Activated CD8-positive, alpha-beta memory T cell treated with anti-CD3 and anti-CD28 coated beads, Interleukin-2, amount 50 U/mL, for 24 hours (primary cell): ENCODE results near the gene FAM184A.
"Not testable (repeated sequence)": the region's sequence is repeated elsewhere in the genome, so short reads cannot be mapped to it uniquely, and the experiment has no call there.

Experiments
- DNase-seq: peaks from one replicate; pipeline ENCODE4 v3.0.0-alpha.2; 2020; ENCODE audit errors: extremely low read depth

Gene FAM184A

GRCh38 chr6:119012521-119012920 lies 65.9 kb downstream of the FAM184A start:
- no peak for DNase-seq

DNA sequence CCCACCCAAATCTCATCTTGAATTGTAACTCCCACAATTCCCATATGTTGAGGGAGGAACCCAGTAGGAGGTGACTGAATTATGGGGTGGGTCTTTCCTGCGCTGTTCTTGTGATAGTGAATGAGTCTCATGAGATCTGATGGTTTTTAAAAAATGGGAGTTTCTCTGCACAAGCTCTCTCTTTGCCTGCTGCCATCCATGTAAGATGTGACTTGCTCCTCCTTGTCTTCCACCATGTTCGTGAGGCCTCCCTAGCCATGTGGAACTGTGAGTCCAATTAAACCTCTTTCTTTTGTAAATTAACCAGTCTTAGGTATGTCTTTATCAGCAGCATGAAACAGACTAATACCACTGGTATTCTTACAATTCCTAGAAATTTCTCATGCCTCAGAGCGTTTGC lies 69.2 kb downstream of the FAM184A start:
- DNase-seq = not testable (repeated sequence)

DNA sequence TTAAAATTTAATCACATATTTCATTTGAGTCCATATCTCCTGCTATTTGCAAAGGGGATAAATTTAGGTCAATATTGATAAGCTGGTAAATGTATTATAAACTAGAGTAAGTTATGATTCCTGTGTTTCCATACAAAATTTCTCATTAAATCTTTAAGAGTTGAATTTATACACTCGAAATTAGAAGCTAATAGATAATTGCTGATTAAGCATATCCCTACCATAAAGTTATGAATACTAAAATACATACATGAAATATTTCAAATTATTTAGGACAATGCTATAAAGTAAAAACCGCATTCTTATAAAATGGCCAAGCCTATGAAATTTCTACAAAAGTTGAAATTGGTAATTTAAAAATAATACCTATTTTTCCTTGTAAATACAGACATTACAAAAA lies 71.5 kb downstream of the FAM184A start:
- DNase-seq = no peak

- no peak for DNase-seq
These were observed 76.4 kb downstream of the FAM184A start for GRCh38 chr6:119002069-119002468.

- no peak for DNase-seq
These were observed 78.9 kb downstream of the FAM184A start for GRCh38 chr6:118999494-119000040.

DNA sequence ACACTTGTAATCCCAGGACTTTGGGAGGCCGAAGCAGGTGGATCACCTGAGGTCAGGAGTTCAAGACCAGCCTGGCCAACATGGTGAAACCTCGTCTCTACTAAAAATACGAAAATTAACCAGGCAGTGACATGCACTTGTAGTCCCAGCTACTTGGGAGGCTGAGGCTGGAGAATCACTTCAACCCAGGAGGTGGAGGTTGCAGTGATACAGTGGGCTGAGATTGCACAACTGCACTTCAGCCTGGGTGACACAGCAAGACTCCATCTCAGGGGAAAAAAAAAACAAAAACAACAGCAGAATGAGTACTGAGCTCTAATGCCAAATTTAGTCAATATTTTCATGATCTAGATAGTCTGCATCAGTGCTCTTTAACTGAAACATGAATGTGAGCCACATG lies 81.0 kb downstream of the FAM184A start:
- DNase-seq = not testable (repeated sequence)

DNA sequence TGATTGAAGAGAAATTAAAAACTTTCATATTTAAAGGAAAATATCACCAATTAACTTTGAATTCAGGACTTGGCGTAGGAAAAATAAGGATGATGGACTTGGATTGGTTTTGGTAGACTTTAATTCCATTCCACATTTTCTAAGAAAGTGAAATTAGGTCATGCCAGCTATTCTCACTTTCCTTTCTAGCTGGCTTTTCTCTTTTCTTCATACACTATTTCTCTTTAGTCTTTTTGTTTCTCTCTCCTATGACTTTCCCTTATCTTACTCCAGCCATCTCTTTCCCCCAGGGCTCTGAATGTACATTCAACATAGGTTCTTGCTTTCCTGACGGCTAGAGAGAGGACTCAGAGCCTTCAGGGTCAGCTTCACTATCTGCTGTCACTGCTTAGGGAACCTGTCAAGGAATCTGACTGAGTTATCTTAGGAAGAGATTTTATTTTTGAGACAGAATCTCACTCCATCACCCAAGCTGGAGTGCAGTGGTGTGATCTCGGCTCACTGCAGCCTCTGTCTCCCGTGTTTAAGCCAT lies 82.1 kb downstream of the FAM184A start:
- DNase-seq = no peak

DNA sequence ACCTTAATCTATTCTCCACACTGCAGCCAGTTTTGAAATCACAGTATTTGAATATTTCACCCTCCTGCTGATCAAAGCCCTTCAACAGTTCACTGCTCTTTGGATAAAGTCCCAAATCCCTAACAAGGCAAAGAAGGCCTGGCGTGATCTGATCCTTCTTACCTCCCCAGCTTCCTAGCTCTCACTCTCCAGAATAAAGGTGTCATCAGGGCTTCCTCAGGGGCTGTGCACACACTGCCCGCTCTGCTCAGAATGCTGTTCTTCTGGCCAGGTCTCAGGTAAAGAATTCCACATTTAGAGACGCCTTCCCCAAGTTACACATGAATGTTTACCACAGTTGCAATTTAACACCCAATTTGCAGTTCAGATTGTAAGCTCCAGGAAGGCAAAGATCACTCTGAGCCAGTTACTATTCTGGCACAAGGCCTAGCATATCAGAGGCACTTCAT lies 84.6 kb downstream of the FAM184A start:
- no peak for DNase-seq

- no peak for DNase-seq
These were observed 85.1 kb downstream of the FAM184A start for GRCh38 chr6:118993358-118993757.

DNA sequence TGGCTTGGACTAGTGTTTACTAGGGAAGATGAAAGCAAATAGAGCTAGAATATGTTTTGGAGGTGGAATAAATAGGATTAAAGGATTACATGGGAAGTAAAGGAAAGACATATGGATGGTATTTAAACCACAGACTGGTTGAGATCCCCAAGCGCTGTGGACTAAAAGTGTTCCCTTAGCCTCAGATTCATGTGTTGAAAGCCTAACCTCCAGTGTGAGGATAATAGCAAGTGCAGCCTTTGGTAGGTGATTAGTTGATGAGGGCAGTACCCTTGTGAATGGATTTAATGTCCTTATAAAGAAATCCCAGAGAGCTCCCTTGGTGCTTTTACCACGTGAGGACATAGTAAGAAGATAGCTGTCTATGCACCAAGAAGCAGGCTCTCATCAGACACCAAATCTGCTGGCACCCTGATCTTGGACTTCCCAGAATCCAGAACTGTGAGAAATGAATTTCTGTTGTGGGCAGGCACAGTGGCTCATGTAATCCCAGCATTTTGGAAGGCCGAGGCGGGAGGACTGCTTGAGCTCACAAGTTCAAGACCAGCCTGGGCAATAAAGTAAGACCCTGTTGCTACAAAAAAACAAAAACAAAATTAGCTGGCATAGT lies 86.2 kb downstream of the FAM184A start:
- no peak for DNase-seq

GRCh38 chr6:118986312-118986711 lies 92.2 kb downstream of the FAM184A start:
- no peak for DNase-seq

- no peak for DNase-seq
These were observed 93.2 kb downstream of the FAM184A start for GRCh38 chr6:118985123-118985830.

- no peak for DNase-seq
These were observed 94.1 kb downstream of the FAM184A start for GRCh38 chr6:118984342-118984741.

- DNase-seq = no peak
These were observed 95.9 kb downstream of the FAM184A start for GRCh38 chr6:118982575-118982911.

DNA sequence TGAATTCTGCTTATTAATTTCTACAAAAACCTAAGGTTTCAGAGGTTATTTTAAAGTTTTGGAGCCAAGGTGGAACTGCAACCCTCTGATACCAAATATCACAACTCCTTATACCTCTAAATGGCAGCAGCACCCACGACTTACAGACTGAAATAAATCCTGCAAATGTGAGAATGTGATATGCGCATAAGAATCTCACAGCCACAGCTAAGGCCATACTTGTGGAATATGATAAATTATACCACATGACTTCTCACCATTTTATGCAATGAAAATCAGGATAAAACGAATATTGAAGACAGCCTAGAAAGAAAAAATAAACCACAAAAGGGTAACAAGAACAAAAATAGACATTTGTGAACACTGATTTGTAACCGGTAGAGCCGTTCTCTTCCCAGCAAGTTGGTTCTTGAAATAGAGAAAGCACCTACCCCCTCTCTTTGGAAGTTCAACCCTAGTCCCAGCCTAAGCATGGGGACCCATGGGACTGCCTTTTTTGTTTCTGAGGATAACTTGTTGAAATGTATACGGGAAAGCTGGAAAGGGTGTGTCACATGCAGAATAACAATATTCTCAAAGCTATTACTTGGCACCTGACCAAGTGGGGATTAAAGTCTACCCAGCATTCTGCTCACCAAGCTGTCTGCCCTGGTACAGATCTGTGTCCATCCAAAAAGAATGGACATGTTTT lies 96.4 kb downstream of the FAM184A start:
- DNase-seq = no peak

- DNase-seq = no peak
These were observed 98.4 kb downstream of the FAM184A start for GRCh38 chr6:118980063-118980462.

GRCh38 chr6:118974790-118975189 lies 103.7 kb downstream of the FAM184A start:
- DNase-seq = no peak

GRCh38 chr6:118971682-118972081 lies 106.8 kb downstream of the FAM184A start:
- DNase-seq = no peak

GRCh38 chr6:118970866-118971265 lies 107.6 kb downstream of the FAM184A start:
- no peak for DNase-seq

GRCh38 chr6:118968416-118968815 lies 110.0 kb downstream of the FAM184A start:
- no peak for DNase-seq

DNA sequence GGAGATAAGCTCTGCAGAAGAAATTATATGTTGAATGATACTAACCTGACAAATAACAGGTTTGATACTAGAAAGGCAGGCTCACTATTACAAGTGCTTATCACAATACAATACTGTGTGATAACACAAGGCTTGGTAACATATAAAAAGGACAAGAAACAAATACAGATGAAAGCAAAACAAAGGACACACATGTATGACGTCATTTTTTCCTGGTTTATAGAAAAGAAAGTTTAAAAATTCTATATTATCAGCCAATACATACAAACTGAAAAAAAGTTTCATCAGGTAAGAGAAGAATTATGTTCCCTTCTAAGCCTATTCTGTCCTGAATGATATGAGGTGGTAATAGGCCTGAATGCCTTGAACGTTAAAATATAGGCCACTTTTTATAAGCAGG lies 111.2 kb downstream of the FAM184A start:
- DNase-seq = no peak

DNA sequence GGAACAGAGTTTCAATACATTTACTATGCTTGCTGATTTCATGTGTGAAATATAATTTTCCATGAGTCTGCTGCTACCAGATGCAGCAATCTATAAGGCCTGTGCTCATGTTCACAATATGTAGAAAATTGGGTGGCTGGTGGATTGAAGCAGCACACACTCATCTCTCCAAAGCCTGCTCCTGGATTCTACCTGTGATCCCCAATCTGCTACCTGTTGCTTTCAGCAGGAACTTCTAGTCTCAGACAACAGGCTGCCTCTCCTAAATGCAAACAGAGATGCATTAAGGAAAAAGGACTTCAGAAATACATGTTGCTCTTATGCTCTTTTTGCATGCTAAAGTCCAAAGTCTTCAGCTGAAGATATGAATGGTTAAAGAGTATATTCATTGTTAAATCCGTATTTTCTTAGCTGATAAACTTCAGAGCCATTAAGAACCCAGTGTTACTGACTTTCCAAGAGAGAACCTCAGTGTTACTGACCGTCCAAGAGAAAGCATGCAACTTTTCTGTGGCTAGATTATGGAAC lies 112.6 kb downstream of the FAM184A start:
- DNase-seq = no peak
